ENCODE results near the gene PPP1R9B.

- TF ChIP-seq POLR2A (IDR thresholded peaks at IDR 0.05) (no peak), CTCF (IDR thresholded peaks at IDR 0.05) (no peak)
Observed at GRCh38 chr17:50146230-50146926, 4.1 kb downstream of the PPP1R9B start.
